Body of pancreas (tissue), 4 donors: ENCODE results near the gene TTC13. TPM values are rescaled to one million over a fixed set of nuclear protein-coding genes. Genes with fewer than 3 reads are reported as not detected.

Experiments used
- ATAC-seq: fragments of 150-250 bp; one replicate; pipeline ENCODE4 v1.9.1; 2016
- DNase-seq, 4 donors: peaks; one replicate each; pipeline ENCODE4 v3.0.0-alpha.2; 2019
- H3K27ac ChIP-seq, 4 donors: fragments of 200-600 bp; sonication (generic); 1 replicate in 3 of 4; 2 replicates in 1 of 4; pipeline versions ENCODE4 v1.5.1 to v1.6.1; 2016 to 2019; ENCODE audit warnings: mild to moderate bottlenecking in 1 of 4, mixed read lengths in 1 of 4, moderate library complexity in 1 of 4
- H3K27me3 ChIP-seq, 2 donors: fragments of 200-600 bp; sonication (generic); one replicate each; pipeline ENCODE4 v1.6.0; 2016; ENCODE audit warnings: mild to moderate bottlenecking in 1 of 2
- H3K36me3 ChIP-seq, 2 donors: fragments of 200-600 bp; sonication (generic); replicated peaks in 1 of 2; 2 replicates each; pipeline ENCODE4 v1.5.1; 2016; ENCODE audit warnings: low read depth in 2 of 2; ENCODE audit not compliant: insufficient read depth in 1 of 2
- H3K4me1 ChIP-seq: fragments of 200-600 bp; sonication (generic); one replicate; pipeline ENCODE4 v1.6.0; 2016
- H3K4me3 ChIP-seq, 2 donors: fragments of 200-600 bp; sonication (generic); 1 replicate in 1 of 2; 2 replicates in 1 of 2; pipeline ENCODE4 v1.5.1; 2016 to 2019
- H3K9me3 ChIP-seq, 3 donors: fragments of 200-600 bp; sonication (generic); 1 replicate in 2 of 3; 2 replicates in 1 of 3; pipeline ENCODE4 v1.5.1; 2016
- POLR2A ChIP-seq, 3 donors: fragments of 450-650 bp; IDR thresholded peaks; one replicate each; pipeline ENCODE4 v1.6.1; 2016; ENCODE audit warnings: antibody characterized with exemption in 3 of 3, mild to moderate bottlenecking in 2 of 3
- WGBS, 2 donors: methylation state at CpG; one replicate each; pipeline ENCODE4 v1.1.5; 2017; 5-methylcytosine and 5-hydroxymethylcytosine counted together
- intact Hi-C: fragments of 100-400 bp; cut with DNase I; formaldehyde crosslinking; loops from one replicate; pipeline ENCODE4 v1.15.1; 2023
- total RNA-seq, 2 donors: library from RNA; depleted of rRNA; stranded (reverse); fragments of >200 nt; gene quantifications; one replicate each; pipeline ENCODE4 v1.1.0, GENCODE V29; 2016
- TF ChIP-seq, protein P1 (sequence below), 7 experiments: fragments of 450-650 bp in 4 of 7; fragments of 200-600 bp in 3 of 7; sonication (generic) in 3 of 7; IDR thresholded peaks; one replicate each; pipeline ENCODE4 v1.5.1; 2016 to 2019; ENCODE audit warnings: antibody characterized with exemption in 7 of 7

Gene TTC13, protein sequence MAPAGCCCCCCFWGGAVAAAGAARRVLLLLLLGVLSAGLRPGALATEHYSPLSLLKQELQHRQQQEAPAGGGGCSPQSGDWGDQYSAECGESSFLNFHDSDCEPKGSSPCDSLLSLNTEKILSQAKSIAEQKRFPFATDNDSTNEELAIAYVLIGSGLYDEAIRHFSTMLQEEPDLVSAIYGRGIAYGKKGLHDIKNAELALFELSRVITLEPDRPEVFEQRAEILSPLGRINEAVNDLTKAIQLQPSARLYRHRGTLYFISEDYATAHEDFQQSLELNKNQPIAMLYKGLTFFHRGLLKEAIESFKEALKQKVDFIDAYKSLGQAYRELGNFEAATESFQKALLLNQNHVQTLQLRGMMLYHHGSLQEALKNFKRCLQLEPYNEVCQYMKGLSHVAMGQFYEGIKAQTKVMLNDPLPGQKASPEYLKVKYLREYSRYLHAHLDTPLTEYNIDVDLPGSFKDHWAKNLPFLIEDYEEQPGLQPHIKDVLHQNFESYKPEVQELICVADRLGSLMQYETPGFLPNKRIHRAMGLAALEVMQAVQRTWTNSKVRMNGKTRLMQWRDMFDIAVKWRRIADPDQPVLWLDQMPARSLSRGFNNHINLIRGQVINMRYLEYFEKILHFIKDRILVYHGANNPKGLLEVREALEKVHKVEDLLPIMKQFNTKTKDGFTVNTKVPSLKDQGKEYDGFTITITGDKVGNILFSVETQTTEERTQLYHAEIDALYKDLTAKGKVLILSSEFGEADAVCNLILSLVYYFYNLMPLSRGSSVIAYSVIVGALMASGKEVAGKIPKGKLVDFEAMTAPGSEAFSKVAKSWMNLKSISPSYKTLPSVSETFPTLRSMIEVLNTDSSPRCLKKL
- 10 to 100 TPM; 18.2 to 24.4 TPM for total RNA-seq

DNA sequence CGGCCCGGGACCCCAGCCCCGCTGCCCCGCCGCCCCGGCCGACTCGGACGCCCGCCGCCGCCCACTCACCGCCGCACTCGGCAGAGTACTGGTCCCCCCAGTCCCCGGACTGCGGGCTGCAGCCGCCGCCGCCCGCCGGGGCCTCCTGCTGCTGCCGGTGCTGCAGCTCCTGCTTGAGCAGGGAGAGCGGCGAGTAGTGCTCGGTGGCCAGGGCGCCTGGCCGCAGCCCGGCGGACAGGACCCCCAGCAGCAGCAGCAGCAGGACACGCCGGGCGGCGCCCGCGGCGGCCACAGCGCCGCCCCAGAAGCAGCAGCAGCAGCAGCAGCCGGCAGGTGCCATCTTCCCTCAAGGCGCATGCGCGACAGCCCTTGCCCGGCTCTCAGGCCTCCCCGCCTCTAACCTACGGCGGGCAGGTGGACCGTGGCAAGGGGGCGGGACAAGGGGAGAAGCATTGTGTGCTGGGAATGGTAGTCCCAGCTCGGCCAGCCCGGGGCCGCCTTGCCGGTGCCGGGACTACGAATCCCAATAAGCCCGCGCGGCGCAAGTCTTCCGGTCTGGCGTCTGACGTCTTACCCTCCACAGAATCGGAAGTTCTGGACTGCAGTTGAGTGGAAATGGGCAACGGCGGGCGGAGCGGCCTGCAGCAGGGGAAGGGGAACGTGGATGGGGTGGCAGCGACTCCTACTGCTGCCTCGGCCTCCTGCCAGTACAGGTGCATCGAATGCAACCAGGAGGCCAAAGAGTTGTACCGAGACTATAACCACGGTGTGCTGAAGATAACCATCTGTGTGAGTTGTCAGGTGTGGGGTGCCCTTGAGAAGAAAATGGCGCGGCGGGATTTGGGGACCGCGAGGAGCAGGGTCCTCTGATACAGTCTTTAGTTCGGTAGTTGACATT is at the start of gene TTC13, which contains the start of gene ARV1:
Gene TTC13, minus strand, starts transcription at position 371 of the 898 bp plus-strand sequence. Its CDS starts 31 bp downstream, at position 340.
Gene ARV1, plus strand, starts transcription at position 604 of the 898 bp plus-strand sequence. Its CDS starts 12 bp downstream, at position 616.
- Histone ChIP-seq H3K4me3 (peak within 1 kb of the TSS; percentile 62 to 90), H3K27ac (peak within 1 kb of the TSS; percentile 56 to 81 (median 68)), H3K27me3 (no peaks in the 10 kb centered on the region), H3K36me3 (peaks cover 0 to 2% of the 10 kb centered on the region in 2 donors), H3K9me3 (no peaks in the 10 kb centered on the region), H3K4me1 (peaks cover 32% of the 10 kb centered on the region)
- DNase-seq, result peak; percentile 99
- TF ChIP-seq POLR2A (IDR thresholded peaks at IDR 0.05), result peak; percentile 71 to 89 (median 89)
- TF ChIP-seq, protein P1, sequence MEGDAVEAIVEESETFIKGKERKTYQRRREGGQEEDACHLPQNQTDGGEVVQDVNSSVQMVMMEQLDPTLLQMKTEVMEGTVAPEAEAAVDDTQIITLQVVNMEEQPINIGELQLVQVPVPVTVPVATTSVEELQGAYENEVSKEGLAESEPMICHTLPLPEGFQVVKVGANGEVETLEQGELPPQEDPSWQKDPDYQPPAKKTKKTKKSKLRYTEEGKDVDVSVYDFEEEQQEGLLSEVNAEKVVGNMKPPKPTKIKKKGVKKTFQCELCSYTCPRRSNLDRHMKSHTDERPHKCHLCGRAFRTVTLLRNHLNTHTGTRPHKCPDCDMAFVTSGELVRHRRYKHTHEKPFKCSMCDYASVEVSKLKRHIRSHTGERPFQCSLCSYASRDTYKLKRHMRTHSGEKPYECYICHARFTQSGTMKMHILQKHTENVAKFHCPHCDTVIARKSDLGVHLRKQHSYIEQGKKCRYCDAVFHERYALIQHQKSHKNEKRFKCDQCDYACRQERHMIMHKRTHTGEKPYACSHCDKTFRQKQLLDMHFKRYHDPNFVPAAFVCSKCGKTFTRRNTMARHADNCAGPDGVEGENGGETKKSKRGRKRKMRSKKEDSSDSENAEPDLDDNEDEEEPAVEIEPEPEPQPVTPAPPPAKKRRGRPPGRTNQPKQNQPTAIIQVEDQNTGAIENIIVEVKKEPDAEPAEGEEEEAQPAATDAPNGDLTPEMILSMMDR (IDR thresholded peaks at IDR 0.05), result peak in 4 of 7 experiments; percentile 32 to 53 (median 38)
- intact Hi-C loops, result no loop called here
- WGBS, 2 donors, result 0 to 1% methylated on average over 15 to 77 of the region's 79 CpGs
- peak; percentile 99 for ATAC-seq

DNA sequence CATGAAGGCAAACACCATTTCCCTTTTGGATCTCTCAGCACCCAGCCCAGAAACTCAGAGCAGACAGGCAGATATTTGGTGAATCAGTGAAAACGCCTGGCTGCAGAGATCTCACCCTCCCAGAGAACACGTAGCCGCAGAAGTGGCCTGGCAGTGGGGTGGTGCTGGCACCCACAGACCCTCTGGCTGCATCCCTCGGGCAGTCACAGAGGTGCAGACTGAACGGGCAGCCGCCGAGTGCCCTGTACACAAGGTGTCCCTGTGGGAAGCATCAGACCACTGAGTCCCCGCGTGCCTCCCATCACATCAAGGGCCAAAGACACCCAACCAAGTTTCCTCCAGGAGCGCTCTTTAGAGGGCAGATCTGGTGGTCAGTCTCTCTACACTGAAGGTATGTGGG is 49.3 kb upstream of the TTC13 start:
- TF ChIP-seq, protein P1 (IDR thresholded peaks at IDR 0.05), result no peak
- no peak for TF ChIP-seq POLR2A (IDR thresholded peaks at IDR 0.05)
- DNase-seq, result no peak
- WGBS, 2 donors, result 85 to 94% methylated on average over 4 to 10 of the region's 10 CpGs

DNA sequence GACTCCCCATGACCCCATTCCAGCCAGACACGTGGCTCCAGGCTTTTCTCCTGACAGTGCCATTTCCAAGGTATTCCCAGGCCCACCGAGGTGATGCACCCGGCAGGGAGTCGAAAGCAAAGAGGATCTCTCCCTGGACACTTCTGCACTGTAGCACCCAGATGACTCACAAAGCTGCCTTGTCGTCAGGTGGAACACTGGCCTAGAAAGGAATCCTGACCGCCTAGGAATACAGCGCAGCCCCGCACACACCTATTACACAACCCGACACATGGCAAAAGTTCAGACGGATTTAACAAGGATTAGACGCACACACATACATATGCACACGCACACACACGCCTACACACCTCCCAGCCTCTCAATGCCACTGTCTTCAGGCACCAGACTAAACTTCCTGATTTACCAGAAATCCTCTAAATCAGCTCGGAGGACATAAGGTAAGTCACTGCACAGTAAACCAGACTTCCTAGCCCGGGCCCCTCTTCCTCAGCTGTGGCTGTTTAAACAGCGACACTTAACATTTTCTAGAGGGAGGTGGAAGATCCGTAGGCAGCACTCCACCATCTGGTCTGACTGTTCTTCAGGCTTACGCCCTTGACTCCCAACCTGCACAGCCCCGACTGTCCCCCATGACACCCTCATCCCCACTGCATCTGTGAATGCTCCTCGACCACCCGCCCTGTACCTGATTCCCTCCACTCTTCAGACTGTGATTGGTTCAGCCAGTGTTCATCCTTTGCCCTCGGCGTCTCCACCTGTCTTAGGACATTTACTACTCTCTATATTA is 48.7 kb upstream of the TTC13 start:
- TF ChIP-seq, protein P1 (IDR thresholded peaks at IDR 0.05), result no peak
- TF ChIP-seq POLR2A (IDR thresholded peaks at IDR 0.05), result no peak
- no peak for ATAC-seq
- intact Hi-C loops, result no loop called here

More for the DNA sequence above, 49.3 kb upstream of the TTC13 start:
- Histone ChIP-seq H3K4me1 (peaks cover 4% of the 10 kb centered on the region), H3K4me3 (no peak overlapping the region), H3K9me3 (no peaks in the 10 kb centered on the region), H3K36me3 (no peaks in the 10 kb centered on the region), H3K27me3 (no peaks in the 10 kb centered on the region), H3K27ac (no peak overlapping the region)
- intact Hi-C loops, result no loop called here
- ATAC-seq, result no peak

DNA sequence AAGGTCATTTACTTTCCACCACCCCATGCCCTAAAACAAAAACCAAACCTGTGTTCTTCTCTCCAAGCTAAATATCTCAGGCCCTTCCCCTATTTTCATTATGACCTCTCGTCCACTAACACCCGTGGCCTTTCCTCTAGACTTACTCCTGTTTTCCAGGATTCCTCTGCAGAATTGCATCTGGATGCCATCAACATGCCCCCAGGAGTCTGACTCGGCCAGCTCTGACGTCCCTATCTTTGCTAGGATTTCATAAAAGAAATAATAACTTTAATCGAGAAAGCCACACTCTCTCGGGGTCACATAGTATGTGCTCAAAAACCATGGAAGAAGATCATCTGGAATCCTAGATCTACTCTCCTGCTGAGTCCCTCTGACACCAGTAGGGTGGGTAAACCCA is 47.9 kb upstream of the TTC13 start:
- no peak overlapping the region for H3K27ac ChIP-seq
- no peaks in the 10 kb centered on the region for H3K36me3 ChIP-seq
- no peak overlapping the region for H3K4me3 ChIP-seq
- intact Hi-C loops, result no loop called here
- no peak for TF ChIP-seq POLR2A (IDR thresholded peaks at IDR 0.05)
- TF ChIP-seq, protein P1 (IDR thresholded peaks at IDR 0.05), result no peak
- H3K27me3 ChIP-seq, result no peaks in the 10 kb centered on the region
- no peaks in the 10 kb centered on the region for H3K9me3 ChIP-seq
- DNase-seq (no peak), ATAC-seq (no peak)
- H3K4me1 ChIP-seq, result peaks cover 4% of the 10 kb centered on the region
- 81 to 85% methylated on average over 6 of the region's 6 CpGs for WGBS, 2 donors

More for the DNA sequence above, 48.7 kb upstream of the TTC13 start:
- H3K27ac ChIP-seq, result no peak overlapping the region
- no peak overlapping the region for H3K4me3 ChIP-seq
- no peak for DNase-seq
- peaks cover 4% of the 10 kb centered on the region for H3K4me1 ChIP-seq
- no peaks in the 10 kb centered on the region for H3K27me3 ChIP-seq
- no peaks in the 10 kb centered on the region for H3K9me3 ChIP-seq
- H3K36me3 ChIP-seq, result no peaks in the 10 kb centered on the region
- WGBS, 2 donors, result 87 to 90% methylated on average over 22 to 23 of the region's 23 CpGs
